ENCODE results near the gene FILIP1. TPM values are rescaled to one million over a fixed set of nuclear protein-coding genes. Genes with fewer than 3 reads are reported as not detected.

The FILIP1 gene
- total RNA-seq, 1 experiment from 2014 or later: 2.9 TPM

DNA sequence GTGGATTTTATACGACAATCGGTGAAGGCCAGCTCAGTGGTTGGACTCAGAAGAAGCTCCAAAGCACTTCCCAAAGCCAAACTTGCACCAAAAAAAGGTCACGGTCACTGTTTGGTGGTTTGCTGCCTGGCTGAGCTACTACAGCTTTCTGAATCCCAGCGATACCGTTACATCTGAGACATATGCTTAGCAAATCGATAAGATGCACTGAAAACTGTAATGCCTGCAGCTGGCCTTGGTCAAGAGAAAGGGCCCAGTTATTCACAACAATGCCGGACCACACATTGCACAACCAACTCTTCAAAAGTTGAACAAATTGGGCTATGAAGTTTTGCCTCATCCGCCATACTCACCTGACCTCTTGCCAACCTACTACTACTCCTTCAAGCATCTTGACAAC, 70.2 kb downstream of the FILIP1 start:
- Mint-ChIP-seq H3K4me3 (no peak overlapping the region), H3K27ac (no peak overlapping the region), H3K36me3 (no peaks in the 10 kb centered on the region), H3K27me3 (ENCODE audit: low read depth) (no peaks in the 10 kb centered on the region), H3K4me1 (peaks cover 7% of the 10 kb centered on the region), H3K9me3 (no peaks in the 10 kb centered on the region)
- no peak for DNase-seq (ENCODE audit: low spot score)
- ChIA-PET CTCF (no interaction called here), POLR2A (no interaction called here)
- no peak for ATAC-seq
- TF ChIP-seq ZNF396 (CRISPR knock-in tag; IDR thresholded peaks at IDR 0.05; ENCODE audit: borderline replicate concordance) (no peak), TEAD1 (CRISPR knock-in tag; IDR thresholded peaks at IDR 0.05) (no peak), NR1H2 (CRISPR knock-in tag; IDR thresholded peaks at IDR 0.05) (no peak), ZNF121 (CRISPR knock-in tag; IDR thresholded peaks at IDR 0.05) (no peak), CREM (CRISPR knock-in tag; IDR thresholded peaks at IDR 0.05) (no peak)

DNA sequence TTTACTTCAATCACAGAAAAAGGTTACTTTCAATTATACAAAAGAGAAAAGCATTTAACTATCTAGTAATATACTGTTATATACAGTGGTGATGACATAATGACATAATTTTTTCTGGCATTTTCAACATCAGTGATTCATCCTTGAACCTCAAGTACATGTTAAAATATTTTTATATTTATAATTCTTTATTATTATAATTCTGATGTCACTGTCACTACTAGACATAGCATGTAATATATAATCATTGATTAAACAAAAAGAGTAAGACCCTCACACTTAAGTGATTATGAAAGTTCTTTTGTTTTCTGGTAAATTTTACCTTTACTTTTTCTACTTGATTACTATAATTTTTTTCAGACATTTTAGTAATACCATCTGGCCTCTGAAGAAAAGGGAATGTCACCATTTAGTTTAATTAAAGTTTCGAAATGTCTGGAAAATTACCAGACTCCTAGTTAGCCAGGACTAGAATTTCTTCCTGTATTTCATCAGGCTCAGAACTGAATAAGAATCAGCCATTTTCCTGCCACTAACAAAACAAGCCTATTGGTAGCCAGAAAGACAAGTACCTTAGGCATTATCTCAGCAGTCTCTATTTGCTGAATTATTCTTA, 71.5 kb downstream of the FILIP1 start:
- no peaks in the 10 kb centered on the region for H3K27me3 Mint-ChIP-seq (ENCODE audit: low read depth)
- TF ChIP-seq, protein P1, sequence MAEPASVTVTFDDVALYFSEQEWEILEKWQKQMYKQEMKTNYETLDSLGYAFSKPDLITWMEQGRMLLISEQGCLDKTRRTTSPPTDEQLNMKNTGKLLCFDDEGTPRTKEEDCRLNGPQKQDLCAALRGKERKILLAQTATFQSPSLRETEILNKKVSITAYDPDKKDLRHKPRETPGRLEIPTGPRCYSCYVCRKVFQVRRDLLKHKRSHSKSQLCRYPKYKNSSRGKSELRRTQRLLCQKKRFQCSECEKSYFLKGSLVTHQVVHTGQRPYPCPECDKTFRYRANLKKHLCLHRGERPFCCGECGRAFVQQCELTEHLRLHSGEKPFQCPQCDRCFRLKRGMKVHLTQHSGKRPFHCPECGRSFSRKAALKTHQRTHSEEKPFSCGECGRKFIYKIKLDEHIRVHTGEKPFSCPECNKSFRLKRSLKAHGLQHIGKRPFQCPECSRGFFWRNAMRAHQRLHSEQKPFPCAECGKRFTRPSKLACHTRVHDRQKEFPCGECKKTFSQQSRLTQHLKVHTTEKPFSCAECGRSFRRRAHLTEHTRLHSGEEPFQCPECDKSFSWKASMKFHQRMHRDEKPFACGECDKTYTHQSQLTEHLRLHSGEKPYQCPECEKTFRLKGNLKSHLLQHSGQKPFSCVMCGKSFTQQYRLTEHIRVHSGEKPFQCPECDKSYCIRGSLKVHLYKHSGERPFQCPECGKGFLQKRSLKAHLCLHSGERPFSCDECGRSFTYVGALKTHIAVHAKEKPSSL (CRISPR knock-in tag; conservative IDR thresholded peaks at IDR 0.05): no peak
- TF ChIP-seq ZNF671 (CRISPR knock-in tag; IDR thresholded peaks at IDR 0.05) (no peak), ZNF121 (CRISPR knock-in tag; IDR thresholded peaks at IDR 0.05) (no peak), NFE2L1 (CRISPR knock-in tag; IDR thresholded peaks at IDR 0.05) (no peak), GABPB1 (CRISPR knock-in tag; IDR thresholded peaks at IDR 0.05) (no peak), ZNF416 (CRISPR knock-in tag; IDR thresholded peaks at IDR 0.05) (no peak), PRRX2 (CRISPR knock-in tag; IDR thresholded peaks at IDR 0.05) (no peak), MXD4 (CRISPR knock-in tag; IDR thresholded peaks at IDR 0.05; ENCODE audit: borderline replicate concordance) (no peak)
- TF ChIP-seq, protein P2, sequence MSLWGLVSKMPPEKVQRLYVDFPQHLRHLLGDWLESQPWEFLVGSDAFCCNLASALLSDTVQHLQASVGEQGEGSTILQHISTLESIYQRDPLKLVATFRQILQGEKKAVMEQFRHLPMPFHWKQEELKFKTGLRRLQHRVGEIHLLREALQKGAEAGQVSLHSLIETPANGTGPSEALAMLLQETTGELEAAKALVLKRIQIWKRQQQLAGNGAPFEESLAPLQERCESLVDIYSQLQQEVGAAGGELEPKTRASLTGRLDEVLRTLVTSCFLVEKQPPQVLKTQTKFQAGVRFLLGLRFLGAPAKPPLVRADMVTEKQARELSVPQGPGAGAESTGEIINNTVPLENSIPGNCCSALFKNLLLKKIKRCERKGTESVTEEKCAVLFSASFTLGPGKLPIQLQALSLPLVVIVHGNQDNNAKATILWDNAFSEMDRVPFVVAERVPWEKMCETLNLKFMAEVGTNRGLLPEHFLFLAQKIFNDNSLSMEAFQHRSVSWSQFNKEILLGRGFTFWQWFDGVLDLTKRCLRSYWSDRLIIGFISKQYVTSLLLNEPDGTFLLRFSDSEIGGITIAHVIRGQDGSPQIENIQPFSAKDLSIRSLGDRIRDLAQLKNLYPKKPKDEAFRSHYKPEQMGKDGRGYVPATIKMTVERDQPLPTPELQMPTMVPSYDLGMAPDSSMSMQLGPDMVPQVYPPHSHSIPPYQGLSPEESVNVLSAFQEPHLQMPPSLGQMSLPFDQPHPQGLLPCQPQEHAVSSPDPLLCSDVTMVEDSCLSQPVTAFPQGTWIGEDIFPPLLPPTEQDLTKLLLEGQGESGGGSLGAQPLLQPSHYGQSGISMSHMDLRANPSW (CRISPR knock-in tag; conservative IDR thresholded peaks at IDR 0.05; ENCODE audit: low read depth): no peak
- TF ChIP-seq, protein P3, sequence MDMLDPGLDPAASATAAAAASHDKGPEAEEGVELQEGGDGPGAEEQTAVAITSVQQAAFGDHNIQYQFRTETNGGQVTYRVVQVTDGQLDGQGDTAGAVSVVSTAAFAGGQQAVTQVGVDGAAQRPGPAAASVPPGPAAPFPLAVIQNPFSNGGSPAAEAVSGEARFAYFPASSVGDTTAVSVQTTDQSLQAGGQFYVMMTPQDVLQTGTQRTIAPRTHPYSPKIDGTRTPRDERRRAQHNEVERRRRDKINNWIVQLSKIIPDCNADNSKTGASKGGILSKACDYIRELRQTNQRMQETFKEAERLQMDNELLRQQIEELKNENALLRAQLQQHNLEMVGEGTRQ (CRISPR knock-in tag; IDR thresholded peaks at IDR 0.05): no peak
- ChIA-PET CTCF (no interaction called here), POLR2A (no interaction called here)
- H3K27ac Mint-ChIP-seq: no peak overlapping the region
- no peaks in the 10 kb centered on the region for H3K9me3 Mint-ChIP-seq
- DNase-seq (ENCODE audit: low spot score) (no peak), ATAC-seq (no peak)
- no peaks in the 10 kb centered on the region for H3K36me3 Mint-ChIP-seq
- peaks cover 7% of the 10 kb centered on the region for H3K4me1 Mint-ChIP-seq
- H3K4me3 Mint-ChIP-seq: no peak overlapping the region

DNA sequence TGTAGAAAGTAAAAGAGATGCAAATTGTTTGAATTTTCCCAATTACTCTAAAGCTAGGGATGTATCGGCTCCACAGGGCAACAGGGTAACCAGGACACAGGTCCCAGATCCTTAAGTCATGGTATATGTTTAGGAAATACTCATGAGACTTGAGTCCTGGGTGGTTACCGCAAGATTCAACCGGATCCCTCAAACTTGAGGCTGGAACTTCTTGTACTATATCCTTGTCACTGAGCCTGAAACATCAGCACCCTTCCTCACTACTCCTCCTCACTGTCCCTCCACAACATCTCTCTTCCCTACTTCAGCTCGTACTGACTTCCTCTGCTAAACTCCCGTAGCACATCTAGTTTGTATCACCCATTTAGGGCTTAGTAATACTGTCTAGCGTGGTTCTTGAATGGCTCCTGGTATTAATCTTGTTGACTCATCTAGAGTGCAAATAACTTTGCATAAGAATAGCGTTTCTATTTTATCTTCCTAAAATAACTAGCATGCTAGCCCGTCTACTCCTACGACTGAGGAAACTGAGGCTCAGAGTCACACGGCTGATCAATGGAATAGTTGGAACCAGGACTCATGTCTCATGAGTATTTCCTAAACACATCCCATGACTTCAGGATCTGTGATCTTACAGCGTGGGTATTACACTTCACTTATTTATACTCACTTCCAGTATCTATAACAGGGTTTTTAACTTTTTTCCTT, 72.1 kb downstream of the FILIP1 start:
- Mint-ChIP-seq H3K4me3 (no peak overlapping the region), H3K4me1 (peaks cover 7% of the 10 kb centered on the region), H3K27me3 (ENCODE audit: low read depth) (no peaks in the 10 kb centered on the region), H3K27ac (no peak overlapping the region), H3K9me3 (no peaks in the 10 kb centered on the region), H3K36me3 (no peaks in the 10 kb centered on the region)
- DNase-seq (ENCODE audit: low spot score) (no peak), ATAC-seq (no peak)
- CTCF ChIA-PET: no interaction called here
- POLR2A ChIA-PET: no interaction called here
- TF ChIP-seq, protein P4, sequence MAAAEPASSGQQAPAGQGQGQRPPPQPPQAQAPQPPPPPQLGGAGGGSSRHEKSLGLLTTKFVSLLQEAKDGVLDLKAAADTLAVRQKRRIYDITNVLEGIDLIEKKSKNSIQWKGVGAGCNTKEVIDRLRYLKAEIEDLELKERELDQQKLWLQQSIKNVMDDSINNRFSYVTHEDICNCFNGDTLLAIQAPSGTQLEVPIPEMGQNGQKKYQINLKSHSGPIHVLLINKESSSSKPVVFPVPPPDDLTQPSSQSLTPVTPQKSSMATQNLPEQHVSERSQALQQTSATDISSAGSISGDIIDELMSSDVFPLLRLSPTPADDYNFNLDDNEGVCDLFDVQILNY (CRISPR knock-in tag; IDR thresholded peaks at IDR 0.05): no peak
- no peak for TF ChIP-seq ELF4 (CRISPR knock-in tag; IDR thresholded peaks at IDR 0.05; ENCODE audit: low read depth)
- TF ChIP-seq, protein P1 (CRISPR knock-in tag; conservative IDR thresholded peaks at IDR 0.05): no peak
- TF ChIP-seq, protein P2 (CRISPR knock-in tag; conservative IDR thresholded peaks at IDR 0.05; ENCODE audit: low read depth): no peak
